GM21825 (cell line): ENCODE results near the gene ITGAX.
"Not testable (repeated sequence)": the region's sequence is repeated elsewhere in the genome, so short reads cannot be mapped to it uniquely, and the experiment has no call there.

ENCODE experiments used
- ATAC-seq: cut with Tn5 transposase; IDR thresholded peaks from one replicate; pipeline ENCODE4 v1.9.1; 2021; ENCODE audit warnings: mild to moderate bottlenecking, moderate library complexity; ENCODE audit not compliant: unreplicated experiment

Gene ITGAX

GRCh38 chr16:31354394-31355291 lies at the start of gene ITGAX:
Gene ITGAX, plus strand, starts transcription at chr16:31355176. Its CDS starts 79 bp downstream, at chr16:31355255.
- ATAC-seq, result peak; percentile 82

- ATAC-seq, result no peak
These were observed 49.8 kb upstream of the ITGAX start for GRCh38 chr16:31305219-31305618.

DNA sequence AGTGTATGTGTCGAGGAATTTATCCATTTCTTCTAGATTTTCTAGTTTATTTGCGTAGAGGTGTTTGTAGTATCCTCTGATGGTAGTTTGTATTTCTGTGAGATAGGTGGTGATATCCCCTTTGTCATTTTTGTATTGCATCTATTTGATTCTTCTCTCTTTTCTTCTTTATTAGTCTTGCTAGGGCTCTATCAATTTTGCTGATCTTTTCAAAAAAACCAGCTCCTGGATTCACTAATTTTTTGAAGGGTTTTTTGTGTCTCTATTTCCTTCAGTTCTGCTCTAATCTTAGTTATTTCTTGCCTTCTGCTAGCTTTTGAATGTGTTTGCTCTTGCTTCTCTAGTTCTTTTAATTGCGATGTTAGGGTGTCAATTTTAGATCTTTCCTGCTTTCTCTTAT lies 46.6 kb upstream of the ITGAX start:
- not testable (repeated sequence) for ATAC-seq

DNA sequence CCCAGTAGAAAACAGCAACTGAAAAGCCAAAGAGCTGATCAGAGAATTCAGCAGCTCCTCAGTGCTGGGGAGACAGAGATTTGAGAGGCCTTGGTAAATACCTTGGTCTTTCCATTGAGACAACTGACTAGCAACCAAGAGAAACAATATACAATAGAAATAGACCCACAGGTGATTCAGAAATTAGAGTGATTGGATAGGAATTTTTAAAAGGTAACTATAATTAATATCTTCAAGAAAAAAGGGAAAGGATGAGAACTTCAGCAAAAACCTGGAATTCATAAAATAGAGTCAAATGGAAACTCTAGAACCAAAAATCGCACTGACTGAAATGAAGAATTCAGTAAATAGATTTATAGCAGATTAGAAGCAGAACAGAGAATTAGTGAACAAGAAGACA lies 32.5 kb upstream of the ITGAX start:
- ATAC-seq, result no peak

GRCh38 chr16:31323959-31324629 lies 30.9 kb upstream of the ITGAX start:
- ATAC-seq, result no peak

GRCh38 chr16:31325171-31325570 lies 29.8 kb upstream of the ITGAX start:
- no peak for ATAC-seq

- ATAC-seq, result no peak
These were observed 27.2 kb upstream of the ITGAX start for GRCh38 chr16:31327646-31328225.

- no peak for ATAC-seq
These were observed 26.5 kb upstream of the ITGAX start for GRCh38 chr16:31328322-31329052.

GRCh38 chr16:31329671-31330552 lies 25.1 kb upstream of the ITGAX start:
- no peak for ATAC-seq

DNA sequence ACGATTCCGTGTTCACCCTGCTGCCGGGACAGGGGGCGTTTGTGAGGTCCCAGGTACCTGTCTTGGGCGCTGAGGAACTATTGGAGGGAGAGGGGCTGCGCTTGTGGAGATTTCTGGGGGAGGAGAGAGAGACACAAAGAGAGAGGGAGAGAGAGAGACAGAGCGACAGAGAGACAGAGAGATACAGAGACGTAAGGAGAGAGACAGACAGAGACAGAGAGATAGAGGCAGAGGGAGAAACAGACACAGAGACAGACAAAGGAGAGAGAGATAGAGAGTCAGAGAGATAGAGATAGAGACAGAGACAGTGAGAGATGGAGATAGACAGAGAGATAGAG lies 24.5 kb upstream of the ITGAX start:
- no peak for ATAC-seq

DNA sequence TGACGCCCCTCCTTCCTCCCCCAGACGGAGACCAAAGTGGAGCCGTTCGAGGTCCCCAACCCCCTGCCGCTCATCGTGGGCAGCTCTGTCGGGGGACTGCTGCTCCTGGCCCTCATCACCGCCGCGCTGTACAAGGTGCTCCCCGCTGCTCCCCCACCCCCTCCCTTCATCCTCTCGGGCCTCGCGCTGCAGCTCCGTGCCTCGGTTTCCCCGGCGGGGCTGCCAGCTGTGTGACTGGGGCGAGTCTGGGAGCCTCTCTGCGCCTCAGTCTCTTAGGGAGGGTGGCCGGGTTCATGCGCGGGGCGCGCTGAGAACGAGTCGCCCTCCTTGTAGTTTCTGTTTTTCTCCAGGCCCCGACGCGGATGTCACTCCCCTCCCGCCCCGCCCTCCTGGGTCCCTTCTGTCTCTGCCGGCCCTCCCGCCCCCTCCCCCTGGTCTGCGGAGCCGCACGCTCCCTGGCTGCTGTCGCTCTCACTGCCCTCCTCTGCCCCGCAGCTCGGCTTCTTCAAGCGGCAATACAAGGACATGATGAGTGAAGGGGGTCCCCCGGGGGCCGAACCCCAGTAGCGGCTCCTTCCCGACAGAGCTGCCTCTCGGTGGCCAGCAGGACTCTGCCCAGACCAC lies 23.7 kb upstream of the ITGAX start:
- ATAC-seq, result no peak

- no peak for ATAC-seq
These were observed 23.1 kb upstream of the ITGAX start for GRCh38 chr16:31331807-31332301.

DNA sequence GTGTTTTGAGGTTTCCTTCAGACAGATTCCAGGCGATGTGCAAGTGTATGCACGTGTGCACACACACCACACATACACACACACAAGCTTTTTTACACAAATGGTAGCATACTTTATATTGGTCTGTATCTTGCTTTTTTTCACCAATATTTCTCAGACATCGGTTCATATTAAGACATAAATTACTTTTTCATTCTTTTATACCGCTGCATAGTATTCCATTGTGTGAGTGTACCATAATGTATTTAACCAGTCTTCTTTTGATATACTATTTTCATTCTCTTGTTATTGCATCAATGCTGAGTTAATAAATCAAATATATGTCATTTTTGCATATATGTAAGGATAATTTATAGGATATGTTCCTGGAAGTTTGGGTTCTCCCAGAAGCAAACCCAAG lies 22.4 kb upstream of the ITGAX start:
- no peak for ATAC-seq

- no peak for ATAC-seq
These were observed 21.0 kb upstream of the ITGAX start for GRCh38 chr16:31333686-31334649.

DNA sequence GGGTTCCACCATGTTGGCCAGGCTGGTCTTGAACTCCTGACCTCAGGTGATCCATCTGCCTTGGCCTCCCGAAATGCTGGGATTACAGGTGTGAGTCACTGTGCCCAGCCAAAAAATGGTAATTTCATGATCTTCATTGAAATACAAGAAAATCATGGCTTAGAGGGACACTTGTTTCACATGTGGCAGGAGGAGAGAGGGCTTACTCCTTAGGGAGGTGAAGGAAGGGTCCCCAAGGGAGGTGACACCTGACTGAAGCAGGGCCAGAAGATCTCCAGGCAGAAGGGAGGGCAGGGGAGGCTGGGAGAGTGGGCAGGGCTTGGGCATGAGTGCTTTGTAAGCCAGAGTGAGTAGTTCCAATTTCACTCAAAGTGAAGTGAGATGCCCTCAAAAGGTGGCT lies 20.0 kb upstream of the ITGAX start:
- no peak for ATAC-seq

DNA sequence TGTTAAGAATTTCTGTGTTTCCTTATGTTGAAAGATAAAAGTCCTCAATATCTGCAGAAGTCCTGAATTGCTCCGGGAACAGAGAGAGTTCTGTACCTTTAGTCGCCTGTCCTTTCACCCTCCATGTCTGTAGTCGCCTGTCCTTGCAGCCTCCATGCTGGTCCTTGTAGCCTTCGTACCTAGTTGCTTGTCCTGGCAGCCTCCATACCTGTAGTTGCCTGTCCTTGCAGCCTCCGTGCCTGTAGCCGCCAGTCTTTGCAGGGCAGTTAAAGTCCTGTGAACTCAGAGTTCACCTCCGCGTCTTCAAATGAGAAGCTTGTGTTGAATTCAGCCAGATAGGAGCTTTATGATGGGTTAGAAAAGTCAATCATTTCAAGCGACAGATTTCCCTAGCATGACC lies 19.5 kb upstream of the ITGAX start:
- no peak for ATAC-seq

DNA sequence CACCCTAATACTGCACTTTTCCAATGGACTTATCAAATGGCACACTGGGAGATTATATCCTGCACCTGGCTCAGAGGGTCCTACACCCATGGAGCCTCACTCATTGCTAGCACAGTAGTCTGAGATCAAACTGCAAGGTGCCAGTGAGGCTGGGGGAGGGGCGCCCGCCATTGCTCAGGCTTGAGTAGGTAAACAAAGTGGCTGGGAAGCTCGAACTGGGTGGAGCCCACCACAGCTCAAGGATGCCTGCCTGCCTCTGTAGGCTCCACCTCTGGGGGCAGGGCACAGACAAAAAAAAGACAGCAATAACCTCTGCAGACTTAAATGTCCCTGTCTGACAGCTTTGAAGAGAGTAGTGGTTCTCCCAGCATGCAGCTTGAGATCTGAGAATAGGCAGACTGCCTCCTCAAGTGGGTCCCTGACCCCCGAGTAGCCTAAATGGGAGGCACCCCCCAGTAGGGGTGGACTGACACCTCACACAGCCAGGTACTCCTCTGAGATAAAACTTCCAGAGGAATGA lies 16.8 kb upstream of the ITGAX start:
- ATAC-seq, result not testable (repeated sequence)

GRCh38 chr16:31344712-31345111 lies 10.3 kb upstream of the ITGAX start:
- ATAC-seq, result peak; percentile 82
